Endodermal cell (in vitro differentiated cells): Measurements from ENCODE around the gene BZW1. TPM values are rescaled to one million over a fixed set of nuclear protein-coding genes. Genes with fewer than 3 reads are reported as not detected.

Source experiments
- DNase-seq: peaks from one replicate; pipeline ENCODE4 v3.0.0-alpha.2; 2017
- H3K27ac ChIP-seq: 2 replicates; pipeline ENCODE4 v1.5.1; 2013; ENCODE audit warnings: mild to moderate bottlenecking, low read depth, low read length, moderate library complexity
- H3K27me3 ChIP-seq: 2 replicates; pipeline ENCODE4 v1.6.1; 2013; ENCODE audit warnings: mild to moderate bottlenecking, low read length, moderate library complexity; ENCODE audit not compliant: insufficient read depth, control insufficient read depth, poor library complexity, severe bottlenecking
- H3K36me3 ChIP-seq: 2 replicates; pipeline ENCODE4 v1.7.0; 2013; ENCODE audit warnings: mild to moderate bottlenecking, low read length, moderate library complexity; ENCODE audit not compliant: control insufficient read depth, insufficient read depth
- H3K4me1 ChIP-seq: one replicate; pipeline ENCODE4 v1.7.0; 2013; ENCODE audit warnings: low read length; ENCODE audit not compliant: control insufficient read depth, insufficient read depth
- H3K4me3 ChIP-seq: 2 replicates; pipeline ENCODE4 v1.5.1; 2013; ENCODE audit warnings: mild to moderate bottlenecking, low read length, moderate library complexity
- H3K9ac ChIP-seq: 2 replicates; pipeline ENCODE4 v1.6.1; 2013; ENCODE audit warnings: mild to moderate bottlenecking, low read length, moderate library complexity; ENCODE audit not compliant: poor library complexity, severe bottlenecking; ENCODE audit errors: extremely low read depth
- H3K9me3 ChIP-seq: 2 replicates; pipeline ENCODE4 v1.6.1; 2013; ENCODE audit warnings: mild to moderate bottlenecking, low read length, moderate library complexity; ENCODE audit not compliant: control insufficient read depth
- H3K27ac Mint-ChIP-seq: 2 replicates; pipeline ENCODE4 v1.8.0; 2020; ENCODE audit warnings: mixed read lengths
- H3K27me3 Mint-ChIP-seq: 2 replicates; pipeline ENCODE4 v1.8.0; 2021; ENCODE audit warnings: mild to moderate bottlenecking, mixed read lengths; ENCODE audit not compliant: insufficient read depth
- H3K36me3 Mint-ChIP-seq: 2 replicates; pipeline ENCODE4 v1.8.0; 2020; ENCODE audit warnings: low read depth, mixed read lengths
- H3K4me1 Mint-ChIP-seq: 2 replicates; pipeline ENCODE4 v1.8.0; 2020; ENCODE audit warnings: mixed read lengths
- H3K4me3 Mint-ChIP-seq: 2 replicates; pipeline ENCODE4 v1.8.0; 2020; ENCODE audit warnings: mild to moderate bottlenecking, moderate library complexity, mixed read lengths
- H3K9me3 Mint-ChIP-seq: 2 replicates; pipeline ENCODE4 v1.8.0; 2020; ENCODE audit warnings: mild to moderate bottlenecking, mixed read lengths
- CTCF ChIP-seq: fragments of 200-600 bp; sonication (generic); conservative IDR thresholded peaks from 2 replicates; pipeline ENCODE4 v1.5.0; 2021; ENCODE audit warnings: antibody characterized with exemption, mild to moderate bottlenecking
- WGBS, 2 experiments: methylation state at CpG; one replicate each; pipeline versions ENCODE4 v1.1.5 to v1.1.7; 2013; ENCODE audit warnings: missing lambda C conversion rate in 2 of 2, mixed read lengths in 1 of 2; ENCODE audit not compliant: insufficient coverage in 1 of 2, insufficient read length in 1 of 2; 5-methylcytosine and 5-hydroxymethylcytosine counted together
- total RNA-seq, 2 donors: library from RNA; stranded (reverse); fragmentation: NEBNext Ultra II Directional in 1 of 2; extraction: Animal tissue kit (Norgen Biotek cat#: 25700) in 1 of 2; gene quantifications; 2 replicates in 1 of 2; 3 replicates in 1 of 2; pipeline ENCODE4 v1.2.1, GENCODE V29; 2021

BZW1 gene
- total RNA-seq, 2 donors from 2014 or later = 314 to 323 TPM

DNA sequence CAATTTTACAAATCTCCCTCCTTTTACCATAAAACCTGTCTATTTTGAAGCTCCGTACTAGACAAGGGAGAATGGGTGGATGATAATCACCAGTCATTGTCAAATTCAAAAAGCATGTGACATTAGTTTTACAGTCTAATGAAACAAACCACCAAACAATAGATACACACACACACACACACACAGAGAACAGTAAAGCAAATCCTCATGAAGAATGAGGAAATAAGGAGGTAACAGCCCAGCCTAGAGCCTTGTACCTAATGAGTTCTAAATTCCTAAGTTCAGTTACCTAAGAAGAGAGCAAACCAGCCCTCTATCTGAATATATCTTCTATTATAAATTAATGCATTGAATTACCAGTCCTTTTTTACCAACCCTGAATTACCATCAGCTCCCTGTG is 36.8 kb upstream of the BZW1 start:
- peaks cover 14% of the 10 kb centered on the region for H3K9me3 ChIP-seq
- H3K36me3 ChIP-seq = no peaks in the 10 kb centered on the region
- H3K4me3 ChIP-seq = no peak overlapping the region
- Mint-ChIP-seq H3K4me3 (no peak overlapping the region), H3K27ac (no peak overlapping the region), H3K9me3 (peaks cover 10% of the 10 kb centered on the region), H3K27me3 (peaks cover 16% of the 10 kb centered on the region), H3K36me3 (no peaks in the 10 kb centered on the region), H3K4me1 (peaks cover 11% of the 10 kb centered on the region)
- H3K27ac ChIP-seq = no peak overlapping the region
- H3K27me3 ChIP-seq = no peaks in the 10 kb centered on the region
- TF ChIP-seq CTCF = no peak
- DNase-seq = no peak
- 89% methylated on average over 1 of the region's 1 CpG; no CpG with 5 or more reads in 1 of the 2 experiments for WGBS, 2 experiments
- peaks cover 8% of the 10 kb centered on the region for H3K4me1 ChIP-seq
- no peak overlapping the region for H3K9ac ChIP-seq

- Mint-ChIP-seq H3K4me1 (peaks cover 11% of the 10 kb centered on the region), H3K36me3 (no peaks in the 10 kb centered on the region), H3K9me3 (peaks cover 10% of the 10 kb centered on the region), H3K27ac (no peak overlapping the region), H3K27me3 (peaks cover 8% of the 10 kb centered on the region), H3K4me3 (no peak overlapping the region)
- Histone ChIP-seq H3K9me3 (peaks cover 14% of the 10 kb centered on the region), H3K4me3 (no peak overlapping the region), H3K9ac (no peak overlapping the region), H3K27me3 (no peaks in the 10 kb centered on the region), H3K4me1 (peaks cover 8% of the 10 kb centered on the region), H3K27ac (no peak overlapping the region), H3K36me3 (no peaks in the 10 kb centered on the region)
- TF ChIP-seq CTCF = no peak
- no peak for DNase-seq
Measured at GRCh38 chr2:200777275-200777674, 34.4 kb upstream of the BZW1 start.

DNA sequence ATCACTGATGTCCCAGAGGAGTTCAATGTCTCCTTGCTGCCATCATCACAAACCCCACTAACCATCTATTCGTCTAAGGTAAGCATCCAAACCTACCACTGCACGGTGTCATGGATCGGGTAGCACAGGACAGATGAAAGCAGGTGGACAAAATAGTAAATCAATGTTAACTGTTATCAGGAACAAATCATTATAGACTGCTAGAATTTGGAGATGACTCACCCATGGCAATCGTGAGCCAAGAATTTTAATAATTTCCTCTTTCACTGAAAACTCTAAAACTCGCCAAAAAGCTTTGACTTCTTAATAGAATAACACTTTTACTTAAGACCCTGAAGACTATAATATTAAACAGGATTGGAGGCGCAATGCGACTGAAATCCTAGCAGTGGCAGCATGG is 33.7 kb upstream of the BZW1 start:
- Mint-ChIP-seq H3K27me3 (peaks cover 1% of the 10 kb centered on the region), H3K4me3 (no peak overlapping the region), H3K27ac (no peak overlapping the region), H3K9me3 (peaks cover 3% of the 10 kb centered on the region), H3K4me1 (peaks cover 11% of the 10 kb centered on the region), H3K36me3 (no peaks in the 10 kb centered on the region)
- H3K9ac ChIP-seq = no peak overlapping the region
- peaks cover 8% of the 10 kb centered on the region for H3K4me1 ChIP-seq
- H3K4me3 ChIP-seq = no peak overlapping the region
- no peaks in the 10 kb centered on the region for H3K36me3 ChIP-seq
- no peak for TF ChIP-seq CTCF
- H3K27me3 ChIP-seq = no peaks in the 10 kb centered on the region
- H3K9me3 ChIP-seq = peaks cover 12% of the 10 kb centered on the region
- 81 to 100% methylated on average over 4 to 7 of the region's 7 CpGs for WGBS, 2 experiments
- DNase-seq = no peak
- H3K27ac ChIP-seq = no peak overlapping the region
